Measurements from ENCODE around the gene PNMA8B.

The PNMA8B gene

DNA sequence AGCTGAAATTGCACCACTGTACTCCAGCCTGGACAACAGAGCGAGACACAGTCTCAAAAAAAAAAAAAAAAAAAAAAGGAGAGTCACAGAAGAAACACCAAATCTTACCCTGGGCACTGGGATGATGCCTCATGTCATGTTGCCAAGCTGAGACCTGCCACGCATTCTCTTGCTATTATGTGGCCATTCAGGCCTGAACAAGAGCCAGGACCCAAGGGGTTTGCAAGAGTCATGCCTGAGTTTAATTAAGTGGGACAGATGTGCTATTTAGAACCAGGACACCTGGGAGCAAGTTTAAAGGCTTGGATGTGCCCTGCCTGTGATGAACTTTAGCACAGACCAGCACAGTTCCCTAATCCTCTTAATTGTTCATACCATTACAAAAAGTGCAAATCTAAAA lies 34.1 kb downstream of the PNMA8B start:
- Histone ChIP-seq H3K27me3 (ENCODE audit: control insufficient read depth, low read length) (peaks cover 14% of the 10 kb centered on the region), H3K36me3 (ENCODE audit: control insufficient read depth, low read length) (no peaks in the 10 kb centered on the region), H3K4me2 (ENCODE audit: low read length) (no peak overlapping the region), H3K27ac (ENCODE audit: low read depth, low read length) (no peak overlapping the region), H3K79me2 (ENCODE audit: control insufficient read depth, low read length) (no peaks in the 10 kb centered on the region), H3K9me2 (replicated peaks; ENCODE audit: control insufficient read depth, low read length) (no peaks in the 10 kb centered on the region), H3K9me3 (ENCODE audit: control insufficient read depth, insufficient read depth, low read length) (no peaks in the 10 kb centered on the region), H3K4me3 (ENCODE audit: low read length) (no peak overlapping the region), H3K4me1 (ENCODE audit: control insufficient read depth, low read length) (peaks cover 6% of the 10 kb centered on the region; the same call in 1 of the 2 replicates), H3F3A (ENCODE audit: control insufficient read depth, insufficient read depth) (no peaks in the 10 kb centered on the region), H4K20me1 (ENCODE audit: control insufficient read depth, insufficient read depth, low read depth, low read length) (no peaks in the 10 kb centered on the region)
- no peak for TF ChIP-seq EZH2phosphoT487 (IDR thresholded peaks at IDR 0.05; ENCODE audit: borderline replicate concordance, low read length)
- TF ChIP-seq, protein P1, sequence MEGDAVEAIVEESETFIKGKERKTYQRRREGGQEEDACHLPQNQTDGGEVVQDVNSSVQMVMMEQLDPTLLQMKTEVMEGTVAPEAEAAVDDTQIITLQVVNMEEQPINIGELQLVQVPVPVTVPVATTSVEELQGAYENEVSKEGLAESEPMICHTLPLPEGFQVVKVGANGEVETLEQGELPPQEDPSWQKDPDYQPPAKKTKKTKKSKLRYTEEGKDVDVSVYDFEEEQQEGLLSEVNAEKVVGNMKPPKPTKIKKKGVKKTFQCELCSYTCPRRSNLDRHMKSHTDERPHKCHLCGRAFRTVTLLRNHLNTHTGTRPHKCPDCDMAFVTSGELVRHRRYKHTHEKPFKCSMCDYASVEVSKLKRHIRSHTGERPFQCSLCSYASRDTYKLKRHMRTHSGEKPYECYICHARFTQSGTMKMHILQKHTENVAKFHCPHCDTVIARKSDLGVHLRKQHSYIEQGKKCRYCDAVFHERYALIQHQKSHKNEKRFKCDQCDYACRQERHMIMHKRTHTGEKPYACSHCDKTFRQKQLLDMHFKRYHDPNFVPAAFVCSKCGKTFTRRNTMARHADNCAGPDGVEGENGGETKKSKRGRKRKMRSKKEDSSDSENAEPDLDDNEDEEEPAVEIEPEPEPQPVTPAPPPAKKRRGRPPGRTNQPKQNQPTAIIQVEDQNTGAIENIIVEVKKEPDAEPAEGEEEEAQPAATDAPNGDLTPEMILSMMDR (IDR thresholded peaks at IDR 0.05; ENCODE audit: low read depth, low read length, poor library complexity, severe bottlenecking) = no peak

DNA sequence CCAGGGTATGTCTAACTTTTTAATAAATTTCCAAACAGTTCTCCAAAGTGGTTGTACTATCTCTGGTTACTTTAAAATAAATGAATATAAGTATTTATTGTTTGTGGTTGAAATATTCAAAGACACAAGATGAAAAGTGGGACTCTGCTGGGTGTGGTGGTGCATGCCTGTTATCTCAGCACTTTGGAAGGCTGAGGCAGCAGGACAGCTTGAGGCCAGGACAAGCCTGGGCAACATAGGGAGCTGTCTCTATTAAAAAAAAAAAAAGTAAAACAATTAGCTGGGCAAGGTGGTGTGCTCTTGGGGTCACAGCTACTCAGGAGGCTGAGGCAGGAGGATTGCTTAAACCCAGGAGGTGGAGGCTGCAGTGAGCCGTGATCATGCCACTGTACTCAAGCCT lies 34.7 kb downstream of the PNMA8B start:
- Histone ChIP-seq H3K9me3 (ENCODE audit: control insufficient read depth, insufficient read depth, low read length) (no peaks in the 10 kb centered on the region), H3K4me2 (ENCODE audit: low read length) (no peak overlapping the region), H3K27me3 (ENCODE audit: control insufficient read depth, low read length) (peaks cover 8% of the 10 kb centered on the region), H3F3A (ENCODE audit: control insufficient read depth, insufficient read depth) (no peaks in the 10 kb centered on the region), H4K20me1 (ENCODE audit: control insufficient read depth, insufficient read depth, low read depth, low read length) (no peaks in the 10 kb centered on the region), H3K27ac (ENCODE audit: low read depth, low read length) (no peak overlapping the region), H3K36me3 (ENCODE audit: control insufficient read depth, low read length) (no peaks in the 10 kb centered on the region), H3K4me3 (ENCODE audit: low read length) (no peak overlapping the region), H3K9me2 (replicated peaks; ENCODE audit: control insufficient read depth, low read length) (no peaks in the 10 kb centered on the region), H3K79me2 (ENCODE audit: control insufficient read depth, low read length) (no peaks in the 10 kb centered on the region), H3K4me1 (ENCODE audit: control insufficient read depth, low read length) (peaks cover 3% of the 10 kb centered on the region; the same call in 1 of the 2 replicates)
- TF ChIP-seq, protein P1 (IDR thresholded peaks at IDR 0.05; ENCODE audit: low read depth, low read length, poor library complexity, severe bottlenecking) = no peak
- no peak for TF ChIP-seq EZH2phosphoT487 (IDR thresholded peaks at IDR 0.05; ENCODE audit: borderline replicate concordance, low read length)

DNA sequence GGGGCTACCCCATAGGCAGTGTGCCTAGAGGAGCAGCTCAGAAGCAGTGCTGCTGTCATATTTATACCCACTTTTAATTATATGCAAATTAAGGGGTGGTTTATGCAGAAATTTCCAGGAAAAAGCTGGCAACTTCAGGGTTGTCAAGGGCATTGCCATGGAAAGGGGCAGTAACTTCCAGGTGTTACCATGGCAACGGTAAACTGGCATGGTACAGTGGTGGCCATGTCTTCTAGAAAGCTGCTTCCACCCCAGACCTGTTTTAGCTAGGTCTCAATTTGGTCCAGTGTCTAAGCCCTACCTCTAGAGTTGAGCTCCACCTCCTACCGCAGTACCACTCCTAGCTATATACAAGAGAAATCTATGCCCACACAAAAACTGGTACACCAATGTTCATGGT lies 35.6 kb downstream of the PNMA8B start:
- Histone ChIP-seq H3K36me3 (ENCODE audit: control insufficient read depth, low read length) (no peaks in the 10 kb centered on the region), H3K4me3 (ENCODE audit: low read length) (no peak overlapping the region), H3K27me3 (ENCODE audit: control insufficient read depth, low read length) (peaks cover 8% of the 10 kb centered on the region), H3K4me2 (ENCODE audit: low read length) (no peak overlapping the region), H4K20me1 (ENCODE audit: control insufficient read depth, insufficient read depth, low read depth, low read length) (no peaks in the 10 kb centered on the region), H3K79me2 (ENCODE audit: control insufficient read depth, low read length) (no peaks in the 10 kb centered on the region), H3K27ac (ENCODE audit: low read depth, low read length) (no peak overlapping the region), H3K4me1 (ENCODE audit: control insufficient read depth, low read length) (peaks cover 3% of the 10 kb centered on the region; the same call in 1 of the 2 replicates), H3F3A (ENCODE audit: control insufficient read depth, insufficient read depth) (no peaks in the 10 kb centered on the region), H3K9me3 (ENCODE audit: control insufficient read depth, insufficient read depth, low read length) (no peaks in the 10 kb centered on the region), H3K9me2 (replicated peaks; ENCODE audit: control insufficient read depth, low read length) (no peaks in the 10 kb centered on the region)
- TF ChIP-seq, protein P1 (IDR thresholded peaks at IDR 0.05; ENCODE audit: low read depth, low read length, poor library complexity, severe bottlenecking) = no peak
- TF ChIP-seq EZH2phosphoT487 (IDR thresholded peaks at IDR 0.05; ENCODE audit: borderline replicate concordance, low read length) = no peak
